MM.1S (cell line): ENCODE results near the gene CABP5.

Experiments
- EZH2 ChIP-seq: fragments of 300-600 bp; sonication (generic); optimal IDR thresholded peaks from 2 replicates; pipeline ENCODE3; 2017; ENCODE audit warnings: low read depth, mild to moderate bottlenecking, antibody characterized with exemption, low read length, mixed read lengths
- TF ChIP-seq, protein P1 (sequence below): fragments of 300-600 bp; sonication (generic); IDR thresholded peaks from 2 replicates; pipeline ENCODE4 v1.5.1; 2016; ENCODE audit warnings: antibody characterized with exemption, low read length, mixed read lengths

- TF ChIP-seq, protein P1, sequence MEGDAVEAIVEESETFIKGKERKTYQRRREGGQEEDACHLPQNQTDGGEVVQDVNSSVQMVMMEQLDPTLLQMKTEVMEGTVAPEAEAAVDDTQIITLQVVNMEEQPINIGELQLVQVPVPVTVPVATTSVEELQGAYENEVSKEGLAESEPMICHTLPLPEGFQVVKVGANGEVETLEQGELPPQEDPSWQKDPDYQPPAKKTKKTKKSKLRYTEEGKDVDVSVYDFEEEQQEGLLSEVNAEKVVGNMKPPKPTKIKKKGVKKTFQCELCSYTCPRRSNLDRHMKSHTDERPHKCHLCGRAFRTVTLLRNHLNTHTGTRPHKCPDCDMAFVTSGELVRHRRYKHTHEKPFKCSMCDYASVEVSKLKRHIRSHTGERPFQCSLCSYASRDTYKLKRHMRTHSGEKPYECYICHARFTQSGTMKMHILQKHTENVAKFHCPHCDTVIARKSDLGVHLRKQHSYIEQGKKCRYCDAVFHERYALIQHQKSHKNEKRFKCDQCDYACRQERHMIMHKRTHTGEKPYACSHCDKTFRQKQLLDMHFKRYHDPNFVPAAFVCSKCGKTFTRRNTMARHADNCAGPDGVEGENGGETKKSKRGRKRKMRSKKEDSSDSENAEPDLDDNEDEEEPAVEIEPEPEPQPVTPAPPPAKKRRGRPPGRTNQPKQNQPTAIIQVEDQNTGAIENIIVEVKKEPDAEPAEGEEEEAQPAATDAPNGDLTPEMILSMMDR, result no peak
- no peak for TF ChIP-seq EZH2
Measured at GRCh38 chr19:48061401-48062344, 17.8 kb upstream of the CABP5 start.
